Activated CD8-positive, alpha-beta memory T cell treated with anti-CD3 and anti-CD28 coated beads, Interleukin-2, amount 50 U/mL, for 24 hours (primary cell): Measurements from ENCODE around the gene ITGA6.
"Not testable (repeated sequence)": the region's sequence is repeated elsewhere in the genome, so short reads cannot be mapped to it uniquely, and the experiment has no call there.

Source experiments
- DNase-seq: peaks from one replicate; pipeline ENCODE4 v3.0.0-alpha.2; 2020; ENCODE audit errors: extremely low read depth

The ITGA6 gene

DNA sequence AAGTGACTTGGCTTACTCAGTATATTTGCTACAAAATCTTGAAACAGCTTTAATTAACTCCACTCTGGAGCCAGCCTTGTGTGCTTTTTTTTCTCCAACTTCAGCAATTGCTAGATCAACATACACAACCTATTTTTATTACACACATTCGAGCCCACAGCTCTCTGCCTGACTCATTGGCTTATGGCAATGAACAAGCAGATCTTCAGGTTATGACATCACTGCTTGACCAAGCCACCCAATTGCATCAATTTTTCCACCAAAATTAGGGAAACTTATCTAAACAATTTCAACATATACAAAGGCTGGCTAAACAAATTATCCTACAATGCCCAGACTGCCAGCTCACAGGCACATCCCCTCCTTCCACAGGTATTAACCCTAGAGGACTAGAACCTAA lies 88.9 kb downstream of the ITGA6 start:
- DNase-seq, result no peak

DNA sequence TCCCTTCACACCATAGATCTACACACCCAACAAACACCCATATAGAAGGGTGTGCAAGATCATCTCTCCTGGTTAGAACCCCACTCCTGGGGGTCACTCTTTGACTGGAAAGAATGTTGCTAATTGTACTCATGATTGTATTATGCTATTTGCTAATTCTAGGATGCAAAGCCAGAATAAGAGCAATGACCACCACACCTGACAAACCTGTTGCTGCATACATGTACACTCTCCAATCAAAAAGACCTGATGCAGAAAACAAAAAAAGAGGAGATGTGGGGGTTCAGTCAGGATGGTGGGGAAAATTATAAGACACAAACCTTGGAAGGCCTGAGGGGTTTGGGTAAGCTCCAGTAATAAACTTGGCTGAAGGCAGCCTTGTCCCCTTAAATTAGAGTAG lies 91.6 kb downstream of the ITGA6 start:
- DNase-seq, result no peak

GRCh38 chr2:172525601-172526000 lies 98.2 kb downstream of the ITGA6 start:
- no peak for DNase-seq

DNA sequence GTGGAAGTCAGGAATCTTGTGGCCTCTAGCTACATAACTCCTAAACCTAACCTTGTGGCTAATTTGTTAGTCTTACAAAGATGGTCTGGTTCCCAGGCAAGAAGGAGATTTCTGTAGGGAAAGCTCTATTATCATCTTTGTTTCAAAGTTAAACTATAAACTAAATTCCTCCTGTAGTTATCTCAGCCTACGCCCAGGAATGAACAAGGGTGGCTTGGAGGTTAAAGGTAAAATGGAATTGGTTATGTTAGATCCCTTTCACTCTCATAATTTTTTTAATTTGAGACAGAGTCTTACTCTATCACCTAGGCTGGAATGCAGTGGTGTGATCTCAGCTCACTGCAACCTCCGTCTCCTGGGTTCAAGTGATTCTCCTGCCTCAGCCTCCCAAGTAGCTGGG lies 103.9 kb downstream of the ITGA6 start:
- DNase-seq, result no peak

GRCh38 chr2:172532461-172532860 lies 105.1 kb downstream of the ITGA6 start:
- not testable (repeated sequence) for DNase-seq

DNA sequence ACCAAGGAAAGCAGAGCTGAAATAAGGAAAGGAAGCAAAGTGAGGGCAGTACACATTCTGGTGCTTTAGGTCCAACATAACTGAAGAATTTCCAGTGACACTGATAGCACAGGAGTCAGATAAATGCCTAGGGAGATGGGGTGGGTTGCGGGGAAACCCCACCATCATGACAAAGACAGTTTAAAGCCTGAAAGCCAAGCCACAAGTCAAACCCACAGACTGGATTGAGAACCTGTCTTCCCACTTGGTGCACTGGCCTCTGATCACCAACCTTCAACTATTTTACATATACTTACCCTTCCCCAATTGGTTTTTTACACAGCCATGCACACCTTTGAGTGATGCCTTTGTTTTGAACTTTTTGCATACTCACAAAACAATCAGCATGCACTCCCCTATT lies 106.3 kb downstream of the ITGA6 start:
- DNase-seq, result no peak

DNA sequence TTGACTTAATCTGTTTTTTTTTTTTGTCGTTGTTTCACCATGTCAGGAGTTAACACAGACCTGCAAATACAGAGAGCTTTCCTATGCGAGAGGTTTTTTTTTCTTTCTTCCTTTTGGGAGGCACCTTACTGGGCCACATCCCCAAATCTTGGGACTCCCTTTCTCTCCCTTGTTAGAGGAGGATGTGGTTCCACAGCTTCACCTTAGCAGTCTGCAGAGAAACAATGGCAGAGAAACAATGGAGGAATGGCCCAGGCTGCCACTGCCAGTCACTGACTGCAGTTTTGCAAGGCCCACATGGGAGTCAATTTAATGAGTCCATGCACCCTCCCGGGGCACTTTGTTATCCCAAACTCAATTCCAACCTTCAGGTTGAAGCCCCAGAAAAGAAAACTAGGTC lies 107.7 kb downstream of the ITGA6 start:
- DNase-seq, result no peak

GRCh38 chr2:172537851-172538250 lies 110.5 kb downstream of the ITGA6 start:
- not testable (repeated sequence) for DNase-seq

DNA sequence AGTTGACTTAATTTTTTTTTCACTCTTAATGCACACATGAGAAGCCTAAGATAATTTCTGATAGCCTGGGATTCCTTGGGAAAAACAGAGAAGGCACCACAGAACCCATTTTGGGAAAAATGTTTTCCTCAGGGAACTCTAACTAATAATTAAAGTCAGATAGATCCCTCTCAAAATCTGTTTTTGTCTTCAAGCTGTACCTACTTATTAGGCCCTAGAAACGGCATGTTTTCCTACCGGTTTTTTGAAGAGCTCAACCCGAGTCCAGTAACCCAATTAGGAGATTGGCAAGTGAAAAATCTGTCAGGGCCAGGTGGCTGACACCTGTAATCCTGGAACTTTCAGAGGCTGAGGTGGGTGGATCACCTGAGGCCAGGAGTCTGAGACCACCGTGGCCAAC lies 112.4 kb downstream of the ITGA6 start:
- no peak for DNase-seq

DNA sequence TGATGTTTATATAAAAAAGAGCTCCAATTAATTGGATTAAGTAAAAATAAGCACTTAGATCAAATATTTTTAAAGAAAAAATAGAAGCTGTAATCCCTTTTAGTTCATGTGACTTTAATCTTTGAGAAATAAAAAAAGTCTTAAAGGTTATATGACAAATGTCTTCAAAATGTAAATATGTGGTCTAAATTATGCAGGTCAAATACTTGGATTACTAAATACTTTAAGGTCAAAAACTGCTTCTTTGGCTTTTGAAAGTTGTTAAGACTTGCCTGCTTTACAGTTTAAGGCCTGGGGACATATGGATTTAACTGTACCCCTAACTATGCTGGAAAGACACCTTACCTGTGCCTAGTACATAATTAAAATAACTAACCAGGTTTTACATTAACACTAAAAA lies 113.0 kb downstream of the ITGA6 start:
- DNase-seq, result no peak

DNA sequence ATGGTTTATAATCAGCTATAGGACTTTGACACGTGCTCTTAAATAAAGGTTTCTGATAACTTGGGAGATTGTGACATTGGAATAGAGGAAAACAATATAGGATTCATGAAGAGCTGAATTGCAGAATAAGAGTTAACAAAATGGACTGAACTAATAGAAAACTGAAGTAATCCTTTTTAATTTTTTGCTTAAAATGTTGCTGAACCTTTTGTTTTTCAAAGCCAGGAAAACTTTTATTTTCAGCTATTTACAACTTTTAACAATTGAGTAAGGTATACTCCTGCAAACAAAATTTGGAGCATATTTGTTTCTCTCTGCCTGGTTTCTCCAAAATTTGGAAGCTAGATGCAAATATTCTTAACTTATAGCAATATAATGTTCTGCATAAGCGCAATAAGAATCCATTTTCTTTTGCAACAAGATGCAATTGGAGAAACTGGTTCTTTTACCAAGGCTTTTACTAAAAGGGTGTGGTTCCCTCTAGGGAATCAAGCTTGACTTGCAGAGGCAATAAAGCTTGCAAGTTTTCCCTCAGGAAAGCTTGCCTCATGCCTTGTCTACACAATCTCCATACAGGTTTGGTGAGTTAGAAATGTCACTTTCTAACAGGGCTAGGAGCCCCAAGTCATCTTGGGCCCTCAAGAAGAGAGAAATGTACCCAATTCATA lies 118.2 kb downstream of the ITGA6 start:
- DNase-seq, result no peak

DNA sequence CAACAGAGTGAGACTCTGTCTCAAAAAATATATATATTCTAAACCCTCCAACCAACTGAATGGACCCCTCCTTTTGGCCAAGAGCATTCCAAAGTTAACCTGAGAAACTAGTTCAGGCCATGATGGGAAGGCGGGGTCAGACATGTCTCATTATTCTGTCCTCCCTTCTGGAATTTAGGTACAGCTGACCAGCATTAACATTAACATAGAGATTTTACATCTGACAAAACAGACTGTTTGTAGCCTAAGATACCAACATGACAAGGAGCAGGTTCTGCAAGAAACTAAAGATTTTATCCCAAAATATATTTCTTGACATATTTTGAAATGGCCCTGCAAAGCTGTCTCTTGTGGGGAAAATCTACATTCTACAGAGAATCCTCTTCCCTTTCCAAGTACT lies 121.7 kb downstream of the ITGA6 start:
- no peak for DNase-seq

DNA sequence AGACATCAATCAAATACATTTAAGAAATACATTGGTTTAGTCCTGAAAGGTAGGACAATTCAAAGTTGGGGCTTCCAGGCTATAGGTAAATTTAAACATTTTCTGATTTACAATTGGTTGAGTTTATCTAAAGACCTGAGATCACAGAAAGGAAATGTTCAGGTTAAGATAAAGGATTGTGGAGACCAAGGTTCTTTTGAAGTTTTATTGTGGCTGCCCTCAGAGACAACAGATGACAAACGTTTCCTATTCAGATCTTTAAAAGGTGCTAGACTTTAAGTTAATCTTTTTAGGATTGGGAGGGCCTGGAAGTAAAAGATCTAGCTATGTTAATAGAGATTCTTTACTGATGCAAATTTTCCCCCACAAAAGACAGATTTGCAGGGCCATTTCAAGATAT lies 122.4 kb downstream of the ITGA6 start:
- not testable (repeated sequence) for DNase-seq

- no peak for DNase-seq
These were observed 123.0 kb downstream of the ITGA6 start for GRCh38 chr2:172550419-172550818.

- no peak for DNase-seq
These were observed 123.9 kb downstream of the ITGA6 start for GRCh38 chr2:172551271-172551670.

DNA sequence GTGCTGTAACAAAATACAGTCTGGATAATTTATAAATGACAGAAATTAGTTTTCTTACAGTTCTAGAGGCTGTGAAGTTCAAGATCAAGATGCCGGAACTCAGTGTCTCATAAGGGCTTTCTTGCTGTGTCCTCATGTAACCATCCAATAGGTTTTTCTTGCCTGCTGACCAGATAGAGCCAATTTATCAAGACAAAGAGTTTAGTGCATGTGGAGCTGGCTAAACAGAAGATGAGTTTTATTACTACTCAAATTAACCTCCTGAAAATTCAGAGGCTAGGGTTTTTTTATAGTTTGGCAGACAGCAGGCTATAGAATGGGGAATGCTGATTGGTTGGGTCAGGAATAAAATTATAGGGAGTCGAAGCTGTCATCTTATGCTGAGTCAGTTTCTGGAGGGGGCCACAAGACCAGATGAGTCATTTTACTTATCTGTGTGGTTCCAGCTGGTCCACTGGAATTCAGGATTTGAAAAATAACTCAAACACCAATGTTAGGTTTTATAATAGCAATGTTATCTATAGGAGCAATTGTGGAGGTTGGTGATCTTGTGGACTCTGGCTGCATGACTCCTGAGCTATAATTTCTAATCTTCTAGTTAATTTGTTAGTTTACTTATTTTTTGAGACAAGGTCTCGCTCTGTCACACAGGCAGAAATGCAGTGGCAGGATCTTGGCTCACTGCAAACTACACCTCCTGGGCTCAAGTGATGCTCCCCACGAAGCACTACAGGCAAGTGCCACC lies 125.3 kb downstream of the ITGA6 start:
- DNase-seq, result no peak

GRCh38 chr2:172554352-172555271 lies 127.2 kb downstream of the ITGA6 start:
- no peak for DNase-seq

DNA sequence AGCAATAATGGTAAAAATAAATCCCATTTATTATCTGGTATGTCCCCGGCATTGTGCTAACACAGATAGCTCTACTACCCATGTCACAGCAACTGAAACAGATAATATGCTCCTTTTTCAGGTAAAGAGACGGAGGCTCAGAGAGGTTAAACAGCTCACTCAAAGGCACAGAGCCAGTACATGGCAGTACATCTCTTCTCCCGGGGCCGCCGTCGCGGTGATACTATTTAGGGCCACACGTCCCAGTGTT lies 127.8 kb downstream of the ITGA6 start:
- DNase-seq, result no peak
